HAP-1 (cell line): Measurements from ENCODE around the gene CFAP77.
A peak's percentile ranks its signal among the peaks of the same experiment; 100 is the strongest.

ENCODE experiments used
- DNase-seq, 2 experiments: peaks; one replicate each; pipeline ENCODE4 v3.0.0-alpha.2; 2016 to 2020; ENCODE audit warnings: low spot score in 2 of 2
- H3K27me3 ChIP-seq: fragments of 250-450 bp; sonication (Bioruptor Pico); 2 replicates; pipeline ENCODE4 v1.5.1; 2020; ENCODE audit warnings: low read depth, mild to moderate bottlenecking, moderate library complexity
- H3K36me3 ChIP-seq: fragments of 250-450 bp; sonication (Bioruptor Pico); replicated peaks from 2 replicates; pipeline ENCODE4 v1.5.1; 2020; ENCODE audit warnings: mild to moderate bottlenecking
- H3K4me1 ChIP-seq: fragments of 250-450 bp; sonication (Bioruptor Pico); 2 replicates; pipeline ENCODE4 v1.5.1; 2020; ENCODE audit warnings: mild to moderate bottlenecking
- H3K4me3 ChIP-seq: fragments of 250-450 bp; sonication (Bioruptor Pico); 2 replicates; pipeline ENCODE4 v1.5.1; 2020; ENCODE audit warnings: mild to moderate bottlenecking, moderate library complexity
- H3K9me3 ChIP-seq: fragments of 250-450 bp; sonication (Bioruptor Pico); 2 replicates; pipeline ENCODE4 v1.5.1; 2020; ENCODE audit warnings: mild to moderate bottlenecking, moderate library complexity
- in situ Hi-C: fragments of 300-500 bp; cut with MboI; formaldehyde crosslinking; loops from 3 replicates; pipeline ENCODE4 v1.14.3; 2020; ENCODE audit warnings: low sequenced_read_pairs, inconsistent platforms, mixed read lengths

Gene CFAP77

DNA sequence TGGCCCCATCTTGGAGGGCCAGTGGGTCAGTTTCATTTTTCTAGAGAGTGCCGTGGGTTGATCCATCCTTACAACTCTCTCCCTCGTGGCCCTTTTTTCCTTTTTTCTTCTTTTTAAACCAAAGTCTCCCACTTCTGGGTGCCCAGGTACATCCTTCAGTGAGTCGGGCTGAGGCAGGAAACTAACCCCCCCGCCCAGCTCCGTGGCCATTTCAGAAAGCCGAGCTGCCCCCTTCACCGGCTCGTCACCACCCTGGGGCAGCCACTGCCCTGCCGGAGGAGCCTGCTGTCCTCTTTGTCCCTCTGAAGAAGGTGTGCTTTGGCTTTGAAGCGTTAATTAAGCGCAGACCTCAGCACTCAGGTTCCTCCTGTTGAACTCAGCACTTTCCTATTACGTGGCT lies 5.2 kb downstream of the CFAP77 start:
- no peaks in the 10 kb centered on the region for H3K36me3 ChIP-seq
- H3K9me3 ChIP-seq: no peaks in the 10 kb centered on the region
- no peak for DNase-seq
- H3K27me3 ChIP-seq: peaks cover 28% of the 10 kb centered on the region
- H3K4me1 ChIP-seq: peaks cover 20% of the 10 kb centered on the region
- in situ Hi-C loops: loop anchor here (10.0 kb wide), 1 partner anchor 380 kb away; no protein-coding TSS in a partner anchor
- H3K4me3 ChIP-seq: no peak overlapping the region

- peaks cover 20% of the 10 kb centered on the region for H3K27me3 ChIP-seq
- DNase-seq: no peak
- H3K4me1 ChIP-seq: peaks cover 12% of the 10 kb centered on the region; the same call in 1 of the 2 replicates
- H3K4me3 ChIP-seq: no peak overlapping the region
- no peaks in the 10 kb centered on the region for H3K9me3 ChIP-seq
- H3K36me3 ChIP-seq: no peaks in the 10 kb centered on the region
- in situ Hi-C loops: loop anchor here (10.0 kb wide), 1 partner anchor 376 kb away; no protein-coding TSS in a partner anchor
Measured at GRCh38 chr9:132418726-132419363, 8.8 kb downstream of the CFAP77 start.

DNA sequence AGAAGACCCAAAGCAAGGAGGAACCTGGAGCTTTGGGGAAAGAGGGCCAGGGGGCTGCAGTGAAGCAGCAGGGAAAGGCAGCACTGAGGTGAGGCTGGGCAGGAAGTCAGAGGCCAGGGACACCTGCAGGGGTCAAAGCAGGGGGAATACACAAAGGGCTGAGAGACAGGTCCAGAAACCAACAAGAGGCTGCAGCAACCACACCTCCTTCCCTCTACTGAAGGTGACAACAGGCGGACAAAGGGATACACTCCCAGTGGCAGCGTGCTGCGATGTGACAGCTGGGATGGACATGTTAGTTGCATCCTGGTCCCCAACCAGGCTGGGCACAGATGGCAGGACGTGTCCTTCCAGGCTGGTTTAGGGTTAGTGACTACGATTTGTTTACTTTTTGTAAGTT lies 12.6 kb downstream of the CFAP77 start:
- Histone ChIP-seq H3K4me1 (peaks cover 31% of the 10 kb centered on the region), H3K36me3 (no peaks in the 10 kb centered on the region), H3K4me3 (no peak overlapping the region), H3K27me3 (no peaks in the 10 kb centered on the region; the same call in 1 of the 2 replicates), H3K9me3 (no peaks in the 10 kb centered on the region)
- in situ Hi-C loops: no loop called here
- DNase-seq: no peak

DNA sequence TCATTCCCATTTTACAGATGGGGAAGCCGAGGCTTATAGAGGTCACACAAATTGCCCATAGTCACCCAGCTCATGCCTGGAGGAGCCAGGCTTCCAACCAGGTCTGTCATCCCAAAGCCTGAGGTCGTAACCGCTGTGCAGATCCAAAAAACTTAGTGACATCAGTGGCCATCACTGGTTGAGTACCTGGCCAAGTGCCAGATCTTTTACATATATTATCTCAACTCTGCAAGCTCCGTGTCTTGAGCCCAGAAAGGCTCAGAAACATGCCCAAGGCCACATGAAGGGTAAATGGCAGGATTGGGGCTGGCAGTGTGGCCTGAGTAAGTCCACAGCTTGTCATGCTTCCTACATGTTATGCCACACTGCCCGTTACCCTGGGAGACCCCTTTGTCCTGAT lies 13.5 kb downstream of the CFAP77 start:
- in situ Hi-C loops: no loop called here
- H3K9me3 ChIP-seq: no peaks in the 10 kb centered on the region

GRCh38 chr9:132424857-132425674 lies 15.1 kb downstream of the CFAP77 start:
- H3K36me3 ChIP-seq: no peaks in the 10 kb centered on the region
- H3K9me3 ChIP-seq: no peaks in the 10 kb centered on the region
- H3K4me1 ChIP-seq: peaks cover 22% of the 10 kb centered on the region
- DNase-seq: peak; percentile 89 to 97
- in situ Hi-C loops: no loop called here
- no peaks in the 10 kb centered on the region for H3K27me3 ChIP-seq
- no peak overlapping the region for H3K4me3 ChIP-seq

More for the DNA sequence above, 13.5 kb downstream of the CFAP77 start:
- no peaks in the 10 kb centered on the region for H3K36me3 ChIP-seq
- no peak for DNase-seq
- H3K27me3 ChIP-seq: no peaks in the 10 kb centered on the region
- H3K4me1 ChIP-seq: peaks cover 27% of the 10 kb centered on the region
- H3K4me3 ChIP-seq: no peak overlapping the region

GRCh38 chr9:132425675-132426062 lies 15.7 kb downstream of the CFAP77 start:
- Histone ChIP-seq H3K9me3 (no peaks in the 10 kb centered on the region), H3K4me1 (peaks cover 22% of the 10 kb centered on the region), H3K27me3 (no peaks in the 10 kb centered on the region), H3K36me3 (no peaks in the 10 kb centered on the region), H3K4me3 (no peak overlapping the region)
- no peak for DNase-seq
- in situ Hi-C loops: no loop called here

GRCh38 chr9:132426639-132427414 lies 16.8 kb downstream of the CFAP77 start:
- H3K27me3 ChIP-seq: peaks cover 3% of the 10 kb centered on the region; the same call in 1 of the 2 replicates
- H3K4me1 ChIP-seq: peaks cover 22% of the 10 kb centered on the region
- H3K36me3 ChIP-seq: no peaks in the 10 kb centered on the region
- in situ Hi-C loops: no loop called here
- no peaks in the 10 kb centered on the region for H3K9me3 ChIP-seq
- H3K4me3 ChIP-seq: no peak overlapping the region
- no peak for DNase-seq

- H3K4me3 ChIP-seq: no peak overlapping the region
- H3K4me1 ChIP-seq: peaks cover 5% of the 10 kb centered on the region
- no peaks in the 10 kb centered on the region for H3K36me3 ChIP-seq
- peaks cover 3% of the 10 kb centered on the region; the same call in 1 of the 2 replicates for H3K27me3 ChIP-seq
- H3K9me3 ChIP-seq: no peaks in the 10 kb centered on the region
- in situ Hi-C loops: no loop called here
- DNase-seq: no peak
Measured at GRCh38 chr9:132430998-132431397, 21.0 kb downstream of the CFAP77 start.

DNA sequence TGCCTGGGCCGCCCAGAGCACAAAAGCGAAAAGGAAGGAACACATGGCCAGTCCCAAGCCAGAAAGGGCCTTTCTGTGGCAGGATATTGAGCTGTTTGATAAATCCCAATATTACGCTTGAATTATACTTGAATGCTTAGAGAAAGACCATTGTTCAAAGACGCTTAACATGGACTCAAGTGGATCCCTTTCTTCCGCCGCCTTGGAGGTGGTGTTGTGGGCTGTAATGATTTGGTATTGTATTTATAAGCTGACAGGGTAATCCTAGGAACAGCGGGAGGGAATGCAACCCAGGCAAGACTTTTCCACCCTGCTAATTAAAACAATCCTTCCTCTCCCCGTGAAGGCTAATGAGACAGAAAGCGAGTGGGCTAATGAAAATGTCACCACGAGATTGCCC lies 24.9 kb downstream of the CFAP77 start:
- no peaks in the 10 kb centered on the region for H3K9me3 ChIP-seq
- DNase-seq: no peak
- peaks cover 3% of the 10 kb centered on the region; the same call in 1 of the 2 replicates for H3K27me3 ChIP-seq
- H3K4me1 ChIP-seq: no peaks in the 10 kb centered on the region; the same call in 1 of the 2 replicates
- H3K4me3 ChIP-seq: no peak overlapping the region
- in situ Hi-C loops: no loop called here
- no peaks in the 10 kb centered on the region for H3K36me3 ChIP-seq

DNA sequence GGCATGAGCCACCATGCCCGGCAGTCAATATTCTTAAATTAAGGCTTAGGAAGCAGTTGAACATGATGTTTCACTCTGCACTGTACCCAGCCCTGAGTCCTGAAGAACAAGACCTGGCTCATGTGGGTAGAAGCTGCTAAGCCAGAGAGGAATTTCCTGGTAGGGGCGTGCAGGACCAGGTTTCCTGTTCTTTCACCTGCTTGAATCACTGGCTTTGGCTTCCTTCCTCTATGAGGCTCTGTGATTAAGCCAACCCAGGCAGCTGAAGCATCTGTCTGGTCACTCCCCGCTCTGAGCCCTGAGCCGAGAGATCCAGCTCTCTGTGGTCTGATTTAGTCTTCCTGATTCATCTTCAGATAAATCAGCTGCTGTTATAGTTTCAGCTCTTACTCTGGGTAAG lies 29.1 kb downstream of the CFAP77 start:
- Histone ChIP-seq H3K4me3 (no peak overlapping the region), H3K9me3 (no peaks in the 10 kb centered on the region), H3K27me3 (no peaks in the 10 kb centered on the region), H3K4me1 (no peaks in the 10 kb centered on the region; the same call in 1 of the 2 replicates), H3K36me3 (no peaks in the 10 kb centered on the region)
- in situ Hi-C loops: no loop called here
- DNase-seq: no peak

GRCh38 chr9:132440735-132441134 lies 30.7 kb downstream of the CFAP77 start:
- H3K4me3 ChIP-seq: no peak overlapping the region
- no peak for DNase-seq
- H3K4me1 ChIP-seq: no peaks in the 10 kb centered on the region
- H3K36me3 ChIP-seq: no peaks in the 10 kb centered on the region
- no peaks in the 10 kb centered on the region for H3K9me3 ChIP-seq
- in situ Hi-C loops: no loop called here
- no peaks in the 10 kb centered on the region; the same call in 1 of the 2 replicates for H3K27me3 ChIP-seq

GRCh38 chr9:132441404-132441803 lies 31.4 kb downstream of the CFAP77 start:
- no peak for DNase-seq
- Histone ChIP-seq H3K4me1 (no peaks in the 10 kb centered on the region), H3K9me3 (no peaks in the 10 kb centered on the region), H3K36me3 (no peaks in the 10 kb centered on the region), H3K27me3 (no peaks in the 10 kb centered on the region; the same call in 1 of the 2 replicates), H3K4me3 (no peak overlapping the region)
- in situ Hi-C loops: no loop called here

- Histone ChIP-seq H3K4me1 (no peaks in the 10 kb centered on the region), H3K4me3 (no peak overlapping the region), H3K36me3 (no peaks in the 10 kb centered on the region), H3K9me3 (no peaks in the 10 kb centered on the region), H3K27me3 (no peaks in the 10 kb centered on the region; the same call in 1 of the 2 replicates)
- no peak for DNase-seq
- in situ Hi-C loops: no loop called here
Measured at GRCh38 chr9:132443951-132444607, 34.1 kb downstream of the CFAP77 start.
